Inflammatory macrophage treated with lipopolysaccharide for 4 hours (primary cell): ENCODE results near the gene RBM18.

ENCODE experiments used
- DNase-seq: peaks from one replicate; pipeline ENCODE4 v3.0.0-alpha.2; 2020

RBM18 gene

DNA sequence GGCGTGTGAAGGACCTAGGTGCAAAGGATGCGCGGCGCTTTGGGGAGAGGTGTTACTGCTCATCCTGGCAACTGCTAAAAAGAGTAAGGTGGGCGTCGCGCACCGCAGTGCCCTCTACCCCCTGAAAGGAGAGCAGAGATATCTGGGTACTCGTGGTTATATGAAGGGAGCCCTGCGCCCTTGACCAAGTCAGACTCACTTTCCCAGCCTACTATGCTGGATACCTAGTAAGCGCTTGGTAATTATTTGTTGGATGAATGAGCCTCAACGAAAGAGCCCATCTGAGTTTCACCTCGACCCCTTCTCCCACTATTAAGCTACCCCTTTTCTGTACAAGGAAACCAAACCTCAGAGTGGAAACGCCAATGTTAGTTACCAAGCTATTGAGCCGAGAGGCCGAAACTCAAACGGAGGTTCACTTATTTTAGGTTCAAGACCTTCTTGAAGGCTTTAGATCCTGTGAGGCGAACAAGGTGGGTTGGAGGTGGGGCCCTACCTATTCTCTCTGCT, 43.9 kb downstream of the RBM18 start:
- DNase-seq: no peak

GRCh38 chr9:122219856-122220672, 44.6 kb downstream of the RBM18 start:
- DNase-seq: no peak

DNA sequence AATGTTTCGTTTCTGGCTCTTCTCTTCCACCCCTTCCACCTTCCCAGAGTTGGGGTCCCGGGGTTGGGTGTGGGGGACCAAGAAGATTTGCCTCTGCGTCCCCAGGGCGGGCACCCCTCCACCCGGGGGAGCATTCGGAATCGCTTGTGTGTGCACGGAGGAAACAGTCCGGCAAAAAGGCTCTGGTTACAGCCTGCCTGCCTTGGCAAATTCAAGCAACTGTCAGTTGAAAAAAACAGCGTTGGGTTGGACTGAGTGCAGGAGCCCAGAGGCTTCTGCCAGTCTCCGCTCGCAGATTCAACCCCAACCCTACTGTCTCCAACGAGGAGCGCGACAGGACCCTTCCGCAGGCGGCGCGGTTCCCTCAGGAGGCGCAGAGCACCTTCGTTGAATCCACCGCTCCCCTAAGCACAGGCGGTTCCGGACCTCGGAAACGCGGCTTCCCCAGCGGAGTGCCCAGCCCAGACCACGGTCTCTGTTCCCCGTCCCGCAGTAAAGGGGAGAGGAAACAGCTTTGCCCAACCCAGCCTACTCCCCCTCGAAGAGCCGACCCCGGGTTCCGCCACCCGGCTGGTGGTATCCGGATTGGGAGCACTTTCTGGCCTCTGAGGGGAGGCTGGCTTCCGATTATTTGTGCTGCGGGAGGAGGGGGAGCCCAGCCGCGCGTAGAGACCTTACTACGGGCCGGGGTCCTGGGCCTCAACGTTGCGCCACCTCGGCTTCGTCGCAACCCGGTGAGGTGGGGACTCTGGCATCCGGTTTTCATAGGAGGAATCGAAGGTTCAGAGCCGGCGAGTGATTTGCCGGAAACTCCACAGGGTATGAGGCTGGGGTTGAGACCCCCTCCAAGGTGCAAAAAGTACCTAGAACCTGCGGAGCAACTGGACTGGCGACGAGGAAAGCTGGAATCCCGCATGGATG, 45.4 kb downstream of the RBM18 start:
- DNase-seq: no peak

GRCh38 chr9:122218071-122218934, 46.3 kb downstream of the RBM18 start:
- no peak for DNase-seq

- no peak for DNase-seq
Measured at GRCh38 chr9:122217640-122218039, 47.0 kb downstream of the RBM18 start.

GRCh38 chr9:122216798-122217418, 47.7 kb downstream of the RBM18 start:
- no peak for DNase-seq

- no peak for DNase-seq
Measured at GRCh38 chr9:122216138-122216797, 48.4 kb downstream of the RBM18 start.

GRCh38 chr9:122215663-122216062, 49.0 kb downstream of the RBM18 start:
- DNase-seq: no peak

- no peak for DNase-seq
Measured at GRCh38 chr9:122214507-122214906, 50.1 kb downstream of the RBM18 start.

- DNase-seq: no peak
Measured at GRCh38 chr9:122213589-122214413, 50.8 kb downstream of the RBM18 start.

DNA sequence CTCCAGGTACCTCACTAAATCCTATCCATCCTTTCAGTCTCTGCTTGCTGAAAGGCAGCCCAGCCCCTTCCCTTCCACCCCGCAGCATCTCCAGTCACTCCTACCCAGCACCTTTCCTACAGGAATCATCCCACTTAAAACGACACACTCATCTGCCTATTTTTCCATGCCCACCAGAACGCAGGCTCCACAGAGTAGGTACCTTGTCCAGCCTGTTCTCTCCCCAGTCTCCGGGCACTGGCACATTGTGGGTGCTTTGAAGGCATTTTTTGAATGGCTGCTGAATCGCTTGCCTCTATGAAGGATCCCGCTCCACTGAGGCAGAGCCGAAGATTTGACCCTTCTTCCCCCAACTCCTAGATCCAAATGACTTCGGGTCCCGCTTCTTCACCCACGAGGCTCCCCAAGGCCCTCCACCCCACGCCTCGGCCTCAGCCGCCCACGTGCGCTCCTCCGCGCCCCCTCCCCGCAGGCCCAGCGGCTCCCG, 51.5 kb downstream of the RBM18 start:
- DNase-seq: no peak

GRCh38 chr9:122212473-122213004, 52.1 kb downstream of the RBM18 start:
- DNase-seq: no peak

- no peak for DNase-seq
Measured at GRCh38 chr9:122209451-122209850, 55.2 kb downstream of the RBM18 start.

DNA sequence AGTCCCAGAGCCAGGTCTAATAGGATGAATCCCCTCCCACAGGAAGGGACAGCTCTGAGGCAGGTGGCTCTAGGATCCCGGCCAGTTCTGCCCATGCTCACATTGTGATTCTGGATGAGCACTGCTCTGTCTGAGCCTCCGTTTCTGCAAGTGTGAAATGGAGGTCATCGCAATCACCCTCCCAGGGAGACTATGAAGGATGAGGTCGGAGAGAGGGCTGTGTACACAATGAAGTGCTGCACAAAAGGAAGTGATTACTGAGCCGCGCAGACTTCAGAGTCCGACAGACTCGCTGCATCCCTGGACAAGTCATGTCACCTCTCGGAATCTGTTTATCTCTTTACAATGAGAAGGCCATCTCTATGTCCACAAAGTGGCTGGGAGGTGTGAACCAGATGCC, 57.5 kb downstream of the RBM18 start:
- no peak for DNase-seq

DNA sequence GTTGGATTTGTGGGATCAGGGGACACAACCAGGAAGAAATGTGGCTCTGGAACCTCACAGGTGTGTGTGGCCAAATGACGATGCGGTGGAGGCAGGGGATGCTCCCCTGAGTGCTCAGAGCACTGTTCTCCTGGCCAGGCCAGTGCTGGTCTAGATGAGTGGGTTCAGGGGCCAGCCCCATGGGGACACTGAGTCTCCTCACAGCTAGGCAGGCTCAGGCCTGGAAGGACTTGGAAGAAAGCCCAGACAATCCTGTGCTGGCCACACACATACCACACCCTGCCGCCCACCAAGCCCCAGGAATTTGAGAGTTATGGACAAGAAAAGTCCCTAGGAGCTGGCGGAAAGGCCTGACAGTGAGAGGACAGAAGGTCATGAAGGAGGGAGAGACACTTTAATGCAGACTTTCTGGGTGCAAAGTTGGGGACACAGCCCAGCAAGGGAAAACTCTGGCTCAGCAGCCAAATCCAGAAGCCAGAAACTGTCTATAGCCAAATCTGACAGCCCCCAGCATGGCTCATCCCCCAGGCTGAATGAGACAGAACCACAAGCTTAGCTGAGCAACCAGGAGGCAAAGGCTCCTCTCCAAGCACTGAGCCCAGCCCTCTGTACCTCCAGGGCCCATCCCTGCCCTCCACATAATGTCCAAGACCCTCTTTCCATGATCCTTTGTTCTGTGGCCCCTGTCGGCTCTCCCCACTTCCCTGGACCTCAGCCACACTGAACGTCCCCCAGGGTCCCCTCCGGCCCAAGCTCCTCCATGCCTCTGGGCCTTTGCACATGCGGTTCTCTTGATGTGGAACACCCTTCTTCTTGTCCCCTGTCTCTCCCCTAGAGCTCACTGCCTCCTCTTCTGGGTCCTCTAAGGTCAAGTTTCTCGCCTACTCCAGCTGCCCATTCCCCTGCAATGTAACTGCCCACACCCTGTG, 58.3 kb downstream of the RBM18 start:
- no peak for DNase-seq

- DNase-seq: no peak
Measured at GRCh38 chr9:122205176-122205575, 59.5 kb downstream of the RBM18 start.

GRCh38 chr9:122204491-122204890, 60.1 kb downstream of the RBM18 start:
- DNase-seq: no peak

DNA sequence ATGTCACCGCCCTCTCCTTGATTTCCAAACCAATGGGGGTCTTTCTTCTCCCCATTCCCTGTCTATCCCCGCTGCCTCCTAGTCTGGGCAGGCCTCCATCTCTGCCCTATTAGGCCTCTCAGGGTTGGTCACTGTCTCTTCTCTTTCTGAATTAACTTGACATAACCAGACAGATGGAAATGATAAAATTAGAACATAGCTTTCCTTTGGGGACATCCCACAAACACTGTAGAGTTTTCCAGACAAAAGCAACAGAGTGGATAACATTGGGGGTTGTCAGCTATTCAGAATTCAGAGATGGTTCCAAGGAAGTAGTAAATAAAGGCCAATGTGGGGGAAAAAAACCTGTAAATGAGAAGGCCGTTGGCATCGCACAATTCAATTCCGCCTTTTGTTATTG, 60.6 kb downstream of the RBM18 start:
- DNase-seq: no peak

GRCh38 chr9:122202111-122202510, 62.5 kb downstream of the RBM18 start:
- DNase-seq: no peak
